ENCODE measurements around the gene STAB1.

The STAB1 gene

DNA sequence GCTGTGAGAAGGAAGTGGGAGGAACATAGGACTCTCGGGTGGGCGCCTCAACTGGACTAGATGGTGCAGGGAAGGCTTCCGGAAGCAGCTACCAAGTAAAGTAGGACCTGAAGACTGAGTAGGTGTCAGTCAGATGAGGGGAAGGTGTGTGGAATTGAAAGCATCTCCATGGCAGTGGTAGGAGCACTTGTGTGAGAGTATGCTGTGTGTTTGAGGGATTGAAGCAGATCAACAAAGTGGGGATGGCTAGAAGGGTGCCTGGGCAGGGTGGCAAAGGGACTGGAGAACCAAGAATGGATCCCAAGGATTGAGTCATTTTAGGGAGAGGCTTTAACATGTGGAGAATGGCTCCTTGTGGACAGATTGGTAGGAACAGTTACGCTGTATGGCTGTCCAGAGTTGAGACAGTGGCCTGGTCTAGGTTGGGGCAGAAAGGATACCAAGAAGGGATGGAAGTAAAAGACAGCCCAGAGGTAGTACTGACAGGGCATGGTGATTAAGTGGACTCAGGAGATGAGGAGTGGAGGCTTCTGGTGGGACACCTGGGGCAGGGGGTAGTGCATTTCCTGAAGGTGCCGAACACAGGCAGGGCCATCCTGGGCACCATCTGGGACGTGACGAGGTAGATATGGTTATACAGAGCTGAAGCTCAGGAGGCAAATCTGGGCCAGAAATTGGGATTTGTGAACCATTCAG lies 42.7 kb downstream of the STAB1 start:
- peak; percentile 61 for DNase-seq

DNA sequence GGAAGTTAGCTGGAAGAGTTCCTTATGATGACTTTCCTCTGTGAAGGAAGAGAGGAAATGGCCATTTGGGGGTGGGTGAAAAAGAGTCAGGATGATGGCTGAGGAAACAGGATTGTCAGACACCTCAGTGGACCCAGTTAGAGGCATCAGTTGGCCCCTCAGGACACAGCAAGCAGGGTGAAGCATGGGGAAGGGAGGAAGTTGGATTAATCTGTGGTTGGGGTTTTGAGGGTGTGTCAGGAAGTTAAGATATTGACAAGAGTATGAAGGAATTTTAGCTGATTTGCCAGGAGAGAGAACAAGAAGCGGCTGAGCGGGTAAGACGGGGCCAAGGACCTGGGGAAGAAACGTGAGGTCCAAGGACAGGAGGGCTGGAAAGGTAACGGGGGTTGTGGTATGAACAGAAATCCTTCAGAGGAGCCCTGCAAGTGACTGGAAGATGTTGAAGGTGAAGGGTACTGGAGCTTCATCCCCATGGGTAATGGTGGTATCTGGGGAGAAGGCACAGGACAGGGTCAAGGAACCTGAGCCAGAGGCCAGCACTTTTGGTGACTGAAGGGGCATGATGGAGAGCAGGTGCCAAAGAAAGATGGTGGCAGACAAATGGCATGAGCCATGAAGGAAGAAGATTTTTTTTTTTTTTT lies 44.0 kb downstream of the STAB1 start:
- DNase-seq = no peak

DNA sequence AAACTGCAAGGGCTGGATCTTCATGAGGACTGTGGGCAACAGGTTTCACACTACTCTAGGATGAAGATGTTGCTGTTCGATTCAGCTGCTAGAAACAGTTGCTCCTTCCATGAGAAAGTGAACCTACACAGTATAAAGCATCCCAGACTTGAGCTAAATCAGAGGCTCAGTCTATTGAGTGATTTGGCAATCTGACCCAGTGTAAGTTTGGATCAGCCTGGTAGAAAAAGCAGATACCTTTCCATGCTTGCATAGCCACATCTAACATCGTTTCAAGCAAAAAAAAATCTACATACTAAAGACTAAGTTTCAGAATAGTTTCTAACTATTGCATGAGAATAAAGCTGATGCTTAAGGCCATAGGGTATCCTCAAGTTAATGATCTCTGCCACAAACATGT lies 45.9 kb downstream of the STAB1 start:
- DNase-seq = no peak

GRCh38 chr3:52544937-52545336 lies 49.8 kb downstream of the STAB1 start:
- no peak for DNase-seq

GRCh38 chr3:52546111-52546901 lies 51.2 kb downstream of the STAB1 start:
- no peak for DNase-seq

DNA sequence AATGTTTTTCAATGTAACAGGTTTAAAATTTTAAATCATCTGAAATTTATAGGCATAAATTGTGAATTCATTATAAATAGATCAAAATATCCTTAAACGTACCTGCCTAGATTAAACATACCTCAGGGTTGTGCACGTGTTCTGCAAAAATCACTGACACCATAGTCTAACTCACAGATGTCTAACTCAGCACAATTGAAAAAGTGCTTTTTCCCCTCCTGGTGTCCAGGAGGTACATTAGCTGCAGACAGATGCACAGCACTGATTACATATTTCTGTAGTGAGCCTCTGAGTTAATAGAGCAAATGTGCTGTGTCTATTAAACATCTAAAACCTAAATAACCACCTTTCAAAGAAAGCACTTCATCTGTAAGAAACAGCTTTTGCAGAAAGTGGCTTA lies 52.0 kb downstream of the STAB1 start:
- no peak for DNase-seq

GRCh38 chr3:52551118-52551517 lies 56.0 kb downstream of the STAB1 start:
- no peak for DNase-seq

DNA sequence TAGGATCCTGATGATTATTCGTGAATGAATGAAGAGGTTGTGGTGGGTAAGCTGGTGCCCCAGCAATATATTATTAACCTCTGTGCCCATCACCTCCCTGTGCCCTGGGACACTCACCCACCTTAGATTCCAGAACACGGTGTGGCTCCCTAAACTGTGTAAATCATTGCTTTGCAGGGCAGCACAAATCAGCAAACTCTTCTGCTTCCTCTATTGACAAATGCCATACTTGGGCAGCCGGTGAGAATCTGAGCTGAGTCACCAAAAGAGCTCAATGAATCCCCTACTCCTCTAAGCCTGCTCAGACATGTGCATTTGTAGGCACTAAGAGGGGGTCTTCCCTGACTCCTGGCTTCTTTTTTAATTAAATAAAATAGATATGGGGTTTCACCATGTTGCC lies 57.0 kb downstream of the STAB1 start:
- DNase-seq = no peak

DNA sequence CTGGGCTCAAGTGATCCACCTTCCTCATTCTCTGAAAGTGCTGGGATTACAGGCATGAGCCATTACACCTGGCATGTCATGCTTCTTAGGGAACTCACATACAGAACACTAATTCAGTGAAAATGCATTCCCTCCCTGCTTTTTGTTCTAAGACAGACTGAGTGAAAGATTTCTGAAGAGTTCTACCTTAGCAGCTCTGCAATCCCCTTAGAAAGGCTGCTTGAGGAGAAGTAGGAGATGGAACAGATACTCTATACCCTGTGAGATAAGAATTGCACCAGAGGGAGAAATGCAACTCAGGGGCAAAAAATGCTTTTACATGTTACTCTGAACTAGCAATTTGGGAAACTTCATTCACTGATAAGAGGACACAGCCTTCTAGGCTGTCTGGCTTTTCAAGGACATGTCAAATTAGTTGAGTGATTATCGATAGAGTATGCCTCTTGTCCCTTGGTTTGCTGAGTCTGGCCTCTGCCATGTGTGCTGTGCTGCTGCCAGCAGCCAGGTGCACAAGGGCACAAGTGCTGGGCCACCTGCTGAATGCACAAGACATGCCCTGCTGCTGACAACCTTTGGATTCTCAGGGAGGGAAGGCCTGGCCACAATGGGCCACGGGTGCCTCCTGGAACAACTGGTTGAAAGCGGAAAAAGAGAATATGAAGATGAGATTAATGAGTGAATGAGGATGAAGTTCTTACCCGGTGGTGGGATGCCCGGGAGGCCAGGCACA lies 59.1 kb downstream of the STAB1 start:
- DNase-seq = no peak

DNA sequence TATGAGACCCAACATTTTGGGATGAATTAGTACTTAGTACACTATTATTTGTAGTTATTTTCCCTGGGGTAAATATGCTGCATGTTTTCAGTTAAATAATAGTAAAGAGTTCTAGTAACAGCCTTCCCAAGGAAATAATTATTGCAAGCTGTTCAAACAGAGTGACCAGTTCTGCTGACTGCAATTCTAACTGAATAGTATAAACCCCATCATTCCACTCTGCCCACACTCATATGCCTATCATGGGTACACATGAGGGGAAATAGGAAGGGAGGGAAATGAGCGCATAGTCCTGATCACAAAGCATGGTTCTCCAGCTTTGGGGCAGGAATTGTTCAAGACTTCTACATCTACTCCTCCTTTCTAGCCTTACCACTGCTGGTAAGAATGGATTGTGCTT lies 59.9 kb downstream of the STAB1 start:
- no peak for DNase-seq

DNA sequence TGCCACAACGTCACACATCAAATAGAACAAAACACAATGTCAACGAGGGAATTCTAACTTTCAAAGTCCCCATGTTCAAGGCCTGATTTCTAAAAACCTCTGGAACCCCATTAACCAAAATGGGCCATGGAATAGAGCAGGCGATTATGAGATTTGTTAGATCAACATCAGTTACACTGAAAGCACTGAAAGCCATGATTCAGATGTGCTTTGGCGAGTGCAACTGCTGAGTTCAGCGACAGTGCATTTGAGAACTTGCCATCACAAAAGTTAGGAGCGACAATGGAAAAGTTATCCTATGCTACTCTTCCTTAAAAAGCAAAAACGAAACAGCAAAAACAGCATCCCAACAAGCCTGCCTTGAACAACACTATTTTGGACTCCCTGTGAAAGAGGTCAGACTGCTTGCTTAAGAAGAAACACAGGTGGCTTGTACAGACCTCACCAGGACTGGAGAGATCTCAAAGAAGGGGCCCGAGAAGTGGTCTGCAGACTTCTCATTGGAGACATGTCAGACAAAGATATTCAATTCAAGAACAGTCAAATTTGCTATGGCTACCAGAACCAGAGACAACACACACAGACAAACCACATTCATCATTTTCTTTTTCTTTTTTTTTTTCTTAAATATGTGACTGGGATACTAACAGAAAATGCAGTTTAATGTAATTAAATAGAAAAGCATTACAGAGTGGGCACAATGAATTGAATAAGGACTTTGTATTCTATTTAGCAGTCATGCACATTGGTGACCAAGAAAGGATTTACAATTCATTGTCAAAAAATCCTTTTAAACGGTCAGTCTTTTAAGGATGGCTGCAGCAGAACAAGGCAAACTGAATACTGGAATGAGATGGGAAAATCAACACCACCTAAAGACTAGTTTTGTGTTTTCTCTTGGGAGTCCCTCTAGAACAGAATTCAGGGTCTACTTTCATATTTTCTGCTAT lies 62.1 kb downstream of the STAB1 start:
- DNase-seq = no peak

DNA sequence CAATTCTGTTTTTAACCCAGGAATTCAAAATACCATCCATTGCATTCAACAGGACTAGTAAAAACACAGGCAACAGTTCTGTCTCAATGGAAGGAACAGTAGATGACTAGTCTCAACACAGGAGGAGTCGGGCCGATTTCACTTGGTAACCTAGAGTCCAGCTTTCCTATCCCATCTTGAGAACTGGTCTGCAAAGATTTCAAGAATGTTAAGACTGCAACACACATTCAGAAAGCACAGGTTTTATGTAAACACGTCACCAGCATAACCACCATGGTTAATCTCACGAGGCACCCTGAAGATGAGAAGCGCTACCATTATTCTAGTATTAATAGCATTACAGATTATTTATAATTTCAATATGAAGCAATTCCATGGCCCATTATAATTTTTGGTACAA lies 63.3 kb downstream of the STAB1 start:
- no peak for DNase-seq

- no peak for DNase-seq
These were observed 66.0 kb downstream of the STAB1 start for GRCh38 chr3:52561028-52561747.

DNA sequence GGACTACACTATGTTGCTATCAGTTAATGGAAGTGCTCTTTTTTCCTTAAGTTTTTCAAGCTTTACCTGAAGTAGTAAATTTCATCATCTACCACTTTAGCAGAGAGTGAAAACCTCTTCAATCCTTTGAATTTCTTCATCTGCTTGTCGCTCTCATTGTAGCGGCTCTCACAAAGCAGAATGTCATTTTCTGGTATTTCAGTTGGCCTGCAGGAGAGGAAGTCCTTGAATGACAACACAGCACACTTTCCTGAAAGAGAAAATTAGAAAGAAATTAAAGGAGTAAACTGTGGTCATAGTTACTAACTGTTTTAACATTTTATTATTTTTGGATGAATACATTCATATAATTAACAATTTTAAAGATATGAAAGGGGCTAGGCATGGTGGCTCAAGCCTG lies 68.8 kb downstream of the STAB1 start:
- no peak for DNase-seq

DNA sequence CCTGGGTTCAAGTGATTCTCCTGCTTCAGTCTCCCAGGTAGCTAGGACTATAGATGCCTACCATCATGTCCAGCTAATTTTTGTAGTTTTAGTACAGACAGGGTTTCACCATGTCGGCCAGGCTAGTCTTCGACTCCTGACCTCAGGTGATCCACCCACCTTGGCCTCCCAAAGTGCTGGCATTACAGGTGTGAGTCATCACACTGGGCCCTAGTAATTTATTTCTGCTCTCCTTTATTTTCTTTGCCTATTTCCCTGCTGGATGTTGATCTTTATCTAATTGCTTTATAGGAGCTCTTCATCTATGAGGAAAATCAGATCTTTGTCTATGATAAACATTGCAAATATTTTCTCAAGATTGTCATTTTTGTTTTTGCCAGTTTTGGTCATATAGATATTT lies 72.9 kb downstream of the STAB1 start:
- no peak for DNase-seq

GRCh38 chr3:52570076-52570475 lies 74.9 kb downstream of the STAB1 start:
- no peak for DNase-seq

- no peak for DNase-seq
These were observed 77.1 kb downstream of the STAB1 start for GRCh38 chr3:52572221-52572620.

Measured in activated effector memory CD4-positive, alpha-beta T cell treated with anti-CD3 and anti-CD28 coated beads, Interleukin-2, amount 50 U/mL, for 16 hours (primary cell).